ENCODE results near the gene C5orf52.

C5orf52 gene

GRCh38 chr5:157710882-157711281 lies 39.5 kb downstream of the C5orf52 start:
- no peak overlapping the region for H2AFZ ChIP-seq (ENCODE audit: low read depth, low read length, severe bottlenecking)
- H3K4me2 ChIP-seq (ENCODE audit: low read depth, low read length, poor library complexity, severe bottlenecking), result no peak overlapping the region

GRCh38 chr5:157713830-157714595 lies 42.7 kb downstream of the C5orf52 start:
- H3K79me2 ChIP-seq (ENCODE audit: insufficient read depth, low read length), result no peaks in the 10 kb centered on the region
- H2AFZ ChIP-seq (ENCODE audit: low read depth, low read length, severe bottlenecking), result no peak overlapping the region
- H3F3A ChIP-seq (ENCODE audit: insufficient read depth), result no peaks in the 10 kb centered on the region
- no peaks in the 10 kb centered on the region for H3K9me3 ChIP-seq (ENCODE audit: insufficient read depth, low read length)
- no peak overlapping the region for H3K27ac ChIP-seq (ENCODE audit: low read depth, low read length)
- no peaks in the 10 kb centered on the region for H3K9me2 ChIP-seq (replicated peaks; ENCODE audit: insufficient read depth, low read length)
- no peak overlapping the region for H3K4me3 ChIP-seq (ENCODE audit: insufficient read depth, low read length, poor library complexity, severe bottlenecking)
- no peaks in the 10 kb centered on the region for H3K27me3 ChIP-seq (ENCODE audit: low read length)
- no peaks in the 10 kb centered on the region for H4K20me1 ChIP-seq (ENCODE audit: low read depth, low read length)
- no peak overlapping the region for H3K4me2 ChIP-seq (ENCODE audit: low read depth, low read length, poor library complexity, severe bottlenecking)
- no peak for TF ChIP-seq EZH2phosphoT487 (conservative IDR thresholded peaks at IDR 0.05; ENCODE audit: low read length)
- no peak for TF ChIP-seq CTCF (IDR thresholded peaks at IDR 0.05; ENCODE audit: insufficient read depth, low read length, poor library complexity, severe bottlenecking)
- H3K36me3 ChIP-seq (ENCODE audit: low read length), result no peaks in the 10 kb centered on the region
- no peak overlapping the region for H3K9ac ChIP-seq (ENCODE audit: low read length)

More at GRCh38 chr5:157710882-157711281, 39.5 kb downstream of the C5orf52 start:
- H3K9me3 ChIP-seq (ENCODE audit: insufficient read depth, low read length), result no peaks in the 10 kb centered on the region
- no peaks in the 10 kb centered on the region for H3K79me2 ChIP-seq (ENCODE audit: insufficient read depth, low read length)
- H3K4me3 ChIP-seq (ENCODE audit: insufficient read depth, low read length, poor library complexity, severe bottlenecking), result no peak overlapping the region
- no peaks in the 10 kb centered on the region for H4K20me1 ChIP-seq (ENCODE audit: low read depth, low read length)
- no peaks in the 10 kb centered on the region for H3K27me3 ChIP-seq (ENCODE audit: low read length)
- no peak overlapping the region for H3K9ac ChIP-seq (ENCODE audit: low read length)
- H3K36me3 ChIP-seq (ENCODE audit: low read length), result no peaks in the 10 kb centered on the region
- H3F3A ChIP-seq (ENCODE audit: insufficient read depth), result no peaks in the 10 kb centered on the region
- no peaks in the 10 kb centered on the region for H3K9me2 ChIP-seq (replicated peaks; ENCODE audit: insufficient read depth, low read length)
- TF ChIP-seq CTCF (IDR thresholded peaks at IDR 0.05; ENCODE audit: insufficient read depth, low read length, poor library complexity, severe bottlenecking) (no peak), EZH2phosphoT487 (conservative IDR thresholded peaks at IDR 0.05; ENCODE audit: low read length) (no peak)
- no peak overlapping the region for H3K27ac ChIP-seq (ENCODE audit: low read depth, low read length)

- H3K27me3 ChIP-seq (ENCODE audit: low read length), result no peaks in the 10 kb centered on the region
- H4K20me1 ChIP-seq (ENCODE audit: low read depth, low read length), result no peaks in the 10 kb centered on the region
- H3K79me2 ChIP-seq (ENCODE audit: insufficient read depth, low read length), result no peaks in the 10 kb centered on the region
- H3K27ac ChIP-seq (ENCODE audit: low read depth, low read length), result no peak overlapping the region
- H3K9ac ChIP-seq (ENCODE audit: low read length), result no peak overlapping the region
- H3K36me3 ChIP-seq (ENCODE audit: low read length), result no peaks in the 10 kb centered on the region
- H2AFZ ChIP-seq (ENCODE audit: low read depth, low read length, severe bottlenecking), result no peak overlapping the region
- no peaks in the 10 kb centered on the region for H3K9me3 ChIP-seq (ENCODE audit: insufficient read depth, low read length)
- no peak overlapping the region for H3K4me3 ChIP-seq (ENCODE audit: insufficient read depth, low read length, poor library complexity, severe bottlenecking)
- H3F3A ChIP-seq (ENCODE audit: insufficient read depth), result no peaks in the 10 kb centered on the region
- no peaks in the 10 kb centered on the region for H3K9me2 ChIP-seq (replicated peaks; ENCODE audit: insufficient read depth, low read length)
- no peak overlapping the region for H3K4me2 ChIP-seq (ENCODE audit: low read depth, low read length, poor library complexity, severe bottlenecking)
- TF ChIP-seq CTCF (IDR thresholded peaks at IDR 0.05; ENCODE audit: insufficient read depth, low read length, poor library complexity, severe bottlenecking) (no peak), EZH2phosphoT487 (conservative IDR thresholded peaks at IDR 0.05; ENCODE audit: low read length) (no peak)
These were observed 43.2 kb downstream of the C5orf52 start for GRCh38 chr5:157714596-157714864.
